Activated CD8-positive, alpha-beta memory T cell treated with anti-CD3 and anti-CD28 coated beads for 24 hours (primary cell): Measurements from ENCODE around the gene NIPBL.
"Not testable (repeated sequence)": the region's sequence is repeated elsewhere in the genome, so short reads cannot be mapped to it uniquely, and the experiment has no call there.

Source experiments
- DNase-seq: peaks from one replicate; pipeline ENCODE4 v3.0.0-alpha.2; 2020

The NIPBL gene

GRCh38 chr5:36876299-36876964, at the start of gene NIPBL:
Gene NIPBL, plus strand, starts transcription at chr5:36876769. Its CDS starts 76,928 bp downstream, at chr5:36953697.
- peak; percentile 91 for DNase-seq

- no peak for DNase-seq
Observed at GRCh38 chr5:36832274-36832673, 44.3 kb upstream of the NIPBL start.

GRCh38 chr5:36836831-36837230, 39.7 kb upstream of the NIPBL start:
- no peak for DNase-seq

GRCh38 chr5:36839489-36840476, 36.8 kb upstream of the NIPBL start:
- DNase-seq: no peak

GRCh38 chr5:36841677-36842076, 34.9 kb upstream of the NIPBL start:
- DNase-seq: no peak

- DNase-seq: no peak
Observed at GRCh38 chr5:36842087-36842486, 34.5 kb upstream of the NIPBL start.

GRCh38 chr5:36844305-36844704, 32.3 kb upstream of the NIPBL start:
- DNase-seq: no peak

GRCh38 chr5:36848545-36848944, 28.0 kb upstream of the NIPBL start:
- not testable (repeated sequence) for DNase-seq

GRCh38 chr5:36852903-36853302, 23.7 kb upstream of the NIPBL start:
- DNase-seq: not testable (repeated sequence)

- no peak for DNase-seq
Observed at GRCh38 chr5:36854402-36855140, 22.0 kb upstream of the NIPBL start.

GRCh38 chr5:36855141-36855495, 21.5 kb upstream of the NIPBL start:
- no peak for DNase-seq

- no peak for DNase-seq
Observed at GRCh38 chr5:36861871-36862270, 14.7 kb upstream of the NIPBL start.

GRCh38 chr5:36870399-36871040, 6.0 kb upstream of the NIPBL start:
- no peak for DNase-seq

GRCh38 chr5:36874465-36874864, 2.1 kb upstream of the NIPBL start:
- no peak for DNase-seq

GRCh38 chr5:36875051-36875789, 1.3 kb upstream of the NIPBL start:
- peak; percentile 69 for DNase-seq

GRCh38 chr5:36875790-36876298, 725 bp upstream of the NIPBL start:
- DNase-seq: peak; percentile 86

- no peak for DNase-seq
Observed at GRCh38 chr5:36876965-36877666, 547 bp downstream of the NIPBL start.

GRCh38 chr5:36877667-36878391, 1.3 kb downstream of the NIPBL start:
- no peak for DNase-seq

- DNase-seq: no peak
Observed at GRCh38 chr5:36878392-36879082, 2.0 kb downstream of the NIPBL start.
